Calu3 (cell line): Measurements from ENCODE around the gene PSMD1. TPM values are rescaled to one million over a fixed set of nuclear protein-coding genes. Genes with fewer than 3 reads are reported as not detected.
A peak's percentile ranks its signal among the peaks of the same experiment; 100 is the strongest.

ENCODE experiments used
- BruUV-seq: library from RNA; stranded (reverse); fragments of 400-500 nt; replicated peaks from 2 replicates; lab custom pipeline; 2021; lab: Mats Ljungman, UMichigan
- CTCF ChIA-PET: fragments of 300-600 bp; sonication (Branson Sonifier 250); formaldehyde crosslinking; loops from one replicate; lab custom pipeline; 2022; ENCODE audit warnings: antibody characterized with exemption; lab: Charles Lee
- DNase-seq: peaks from one replicate; pipeline ENCODE4 v3.0.0; 2022
- H3K27ac Mint-ChIP-seq: one replicate; pipeline ENCODE4 v1.8.0; 2022; ENCODE audit warnings: mixed read lengths; ENCODE audit not compliant: unreplicated experiment
- H3K27me3 Mint-ChIP-seq: one replicate; pipeline ENCODE4 v1.8.0; 2022; ENCODE audit warnings: mixed read lengths; ENCODE audit not compliant: unreplicated experiment
- H3K36me3 Mint-ChIP-seq: one replicate; pipeline ENCODE4 v1.8.0; 2022; ENCODE audit warnings: mild to moderate bottlenecking, moderate library complexity, mixed read lengths; ENCODE audit not compliant: insufficient read depth, unreplicated experiment
- H3K4me1 Mint-ChIP-seq: one replicate; pipeline ENCODE4 v1.8.0; 2022; ENCODE audit warnings: mild to moderate bottlenecking, low read depth, mixed read lengths; ENCODE audit not compliant: unreplicated experiment
- H3K4me3 Mint-ChIP-seq: one replicate; pipeline ENCODE4 v1.8.0; 2022; ENCODE audit warnings: mild to moderate bottlenecking, low read depth, moderate library complexity, mixed read lengths; ENCODE audit not compliant: unreplicated experiment
- H3K9me3 Mint-ChIP-seq: one replicate; pipeline ENCODE4 v1.8.0; 2022; ENCODE audit warnings: low read depth, mixed read lengths; ENCODE audit not compliant: unreplicated experiment
- CTCF ChIP-seq: fragments of 200-600 bp; IDR thresholded peaks from one replicate; pipeline ENCODE4 v1.8.0; 2022; ENCODE audit warnings: antibody characterized with exemption; ENCODE audit not compliant: unreplicated experiment
- intact Hi-C: fragments of 100-400 bp; cut with micrococcal nuclease; formaldehyde crosslinking; loops from one replicate; pipeline ENCODE4 v1.10.0; 2022; ENCODE audit not compliant: unreplicated experiment
- total RNA-seq: library from RNA; stranded (reverse); gene quantifications from 2 replicates; pipeline ENCODE4 v1.2.3, GENCODE V29; 2022

The PSMD1 gene
- total RNA-seq, 1 experiment from 2014 or later = 135 TPM

DNA sequence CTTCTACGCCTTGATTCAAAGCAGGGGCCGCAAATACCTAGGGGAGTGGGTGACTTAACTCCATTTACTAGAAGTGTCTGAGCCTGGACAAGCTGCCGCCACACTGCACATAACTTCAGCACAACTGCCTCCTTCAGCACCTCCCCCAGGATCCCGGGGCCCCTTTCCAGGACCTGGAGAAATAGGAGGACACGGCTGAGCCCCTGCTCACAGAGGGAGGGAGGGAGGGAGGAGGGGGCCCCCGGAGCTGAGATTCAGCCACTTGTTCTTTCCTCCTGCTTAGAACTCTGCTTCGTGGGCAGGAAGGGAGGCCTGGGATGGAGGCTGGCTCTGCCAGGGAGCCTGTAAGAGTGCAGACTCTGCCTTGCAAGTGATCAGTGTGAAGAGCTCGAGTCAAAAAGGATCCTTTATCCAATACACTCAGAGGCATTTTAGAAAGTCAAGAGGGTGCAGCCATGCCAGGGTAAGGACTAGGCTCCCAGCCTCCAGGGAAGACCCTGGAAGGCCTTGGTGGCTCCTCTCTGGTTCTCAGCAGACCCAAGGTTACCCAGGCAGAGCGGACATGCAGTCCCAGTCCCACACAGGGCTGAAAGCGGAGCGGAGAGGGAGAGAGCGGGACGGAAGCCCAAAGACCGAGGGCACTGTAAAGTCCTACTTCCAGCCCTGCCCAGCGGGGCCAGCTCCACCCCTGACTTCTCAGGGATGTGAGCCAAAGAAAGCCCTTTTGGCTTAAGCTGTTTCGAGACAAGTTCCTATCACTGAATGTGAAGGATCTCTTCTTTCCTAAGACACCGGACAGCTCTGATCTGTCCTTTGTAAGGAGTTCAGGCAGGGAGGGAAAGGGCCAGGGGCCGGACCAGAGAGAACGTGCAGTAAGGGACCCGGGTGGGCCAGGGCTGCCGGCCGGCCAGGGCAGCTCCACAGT is 133.2 kb downstream of the PSMD1 start:
- CTCF ChIA-PET = no interaction called here
- H3K4me3 Mint-ChIP-seq = peak overlapping the region; percentile 54

DNA sequence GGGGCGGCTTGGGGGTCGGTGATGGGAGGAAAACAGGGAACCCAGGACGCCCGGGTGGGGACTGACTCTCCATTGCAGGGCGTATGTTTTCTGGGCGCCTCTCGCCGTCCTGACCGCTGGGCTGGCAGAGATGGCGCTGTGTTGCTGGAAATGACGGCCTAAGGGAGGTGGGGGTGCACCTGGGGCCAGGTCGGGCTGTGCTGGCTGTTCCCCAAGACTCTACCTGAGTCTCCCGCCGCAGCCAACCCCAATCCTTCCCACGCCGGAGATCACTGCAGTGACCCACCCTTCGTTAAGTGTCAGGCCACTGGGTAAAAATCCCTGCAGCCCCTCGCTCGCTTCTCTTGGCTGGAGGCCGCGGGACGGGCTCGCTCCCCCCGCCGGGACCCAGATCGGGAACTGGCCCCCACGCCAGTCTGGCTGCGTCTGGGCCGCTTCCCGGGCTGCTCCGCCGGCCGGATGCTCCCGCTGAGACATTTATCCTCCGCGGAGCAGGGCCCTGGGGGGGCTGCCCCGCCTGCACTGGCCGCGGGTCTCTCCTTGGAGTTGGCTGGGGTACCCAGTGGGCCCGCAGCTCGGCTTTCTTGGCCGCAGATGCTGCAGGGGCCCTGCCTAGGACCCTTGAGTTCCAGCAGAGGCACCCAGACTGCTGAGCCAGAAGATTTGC is 134.0 kb downstream of the PSMD1 start:
- intact Hi-C loops = no loop called here
- H3K36me3 Mint-ChIP-seq = no peaks in the 10 kb centered on the region
- H3K27me3 Mint-ChIP-seq = peaks cover 53% of the 10 kb centered on the region
- no peak for TF ChIP-seq CTCF
- BruUV-seq = no TSS peak
- H3K4me3 Mint-ChIP-seq = peak overlapping the region; percentile 54
- peak; percentile 27 for DNase-seq
- H3K4me1 Mint-ChIP-seq = peaks cover 8% of the 10 kb centered on the region
- H3K9me3 Mint-ChIP-seq = no peaks in the 10 kb centered on the region
- H3K27ac Mint-ChIP-seq = no peak overlapping the region
- CTCF ChIA-PET = interaction anchor here (0.7 kb wide), 1 partner anchor 288 kb away, joined by 4 read pairs; no protein-coding TSS in a partner anchor

More for the DNA sequence above, 133.2 kb downstream of the PSMD1 start:
- H3K36me3 Mint-ChIP-seq = no peaks in the 10 kb centered on the region
- peaks cover 8% of the 10 kb centered on the region for H3K4me1 Mint-ChIP-seq
- H3K9me3 Mint-ChIP-seq = no peaks in the 10 kb centered on the region
- intact Hi-C loops = no loop called here
- H3K27ac Mint-ChIP-seq = no peak overlapping the region
- BruUV-seq = no TSS peak
- no peak for TF ChIP-seq CTCF
- no peak for DNase-seq
- H3K27me3 Mint-ChIP-seq = peaks cover 53% of the 10 kb centered on the region

DNA sequence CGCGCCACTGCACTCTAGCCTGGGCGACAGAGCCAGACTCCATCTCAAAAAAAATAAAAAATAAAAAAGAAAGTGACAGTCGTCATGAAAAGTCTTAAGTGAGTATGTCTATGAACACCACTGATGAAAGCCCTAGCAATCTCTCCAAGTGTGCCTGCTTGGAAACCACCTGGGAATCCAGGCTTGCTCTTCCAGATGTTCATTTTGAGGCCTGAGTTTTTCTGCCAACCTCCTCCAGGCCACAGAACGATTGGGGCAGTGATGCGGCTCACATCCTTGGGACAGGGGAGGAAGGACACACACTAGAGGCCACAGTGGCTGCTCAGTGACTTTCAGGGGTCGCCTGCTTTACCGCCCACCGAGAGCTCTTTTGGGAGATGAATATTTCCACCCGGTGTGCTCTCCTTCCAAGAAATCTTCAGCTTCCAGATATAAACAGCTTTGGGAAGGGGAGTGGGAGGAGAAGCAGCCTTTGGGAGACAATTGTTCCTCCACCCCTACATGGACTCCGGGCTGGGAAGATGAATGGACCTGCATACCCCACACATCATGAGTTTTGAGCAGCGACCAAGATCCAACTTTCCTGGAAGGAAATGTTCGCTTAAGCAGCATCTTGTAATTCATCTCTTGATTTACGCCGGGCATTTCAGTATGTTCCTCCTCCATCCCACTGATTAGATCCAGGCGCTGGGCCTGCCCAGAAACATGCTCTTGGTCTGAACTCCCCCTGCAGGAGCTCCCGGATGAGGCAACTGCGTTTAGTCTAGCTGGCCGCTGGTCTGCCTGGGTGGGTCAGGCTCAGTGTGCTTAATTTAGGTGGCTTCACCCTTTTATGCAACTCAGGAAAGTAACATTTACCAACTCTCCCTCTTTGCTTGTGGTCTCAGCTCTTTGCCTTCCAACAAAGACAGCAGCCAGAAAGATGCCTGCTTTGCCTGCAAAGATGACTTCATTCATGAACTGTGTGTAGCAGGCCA is 135.5 kb downstream of the PSMD1 start:
- DNase-seq = peak; percentile 30
- intact Hi-C loops = no loop called here
- no TSS peak for BruUV-seq
- H3K27ac Mint-ChIP-seq = peak overlapping the region; percentile 20
- no peaks in the 10 kb centered on the region for H3K36me3 Mint-ChIP-seq
- TF ChIP-seq CTCF = peak; percentile 43
- peaks cover 53% of the 10 kb centered on the region for H3K27me3 Mint-ChIP-seq
- H3K4me1 Mint-ChIP-seq = peaks cover 8% of the 10 kb centered on the region
- H3K4me3 Mint-ChIP-seq = no peak overlapping the region
- CTCF ChIA-PET = no interaction called here
- peaks cover 3% of the 10 kb centered on the region for H3K9me3 Mint-ChIP-seq

DNA sequence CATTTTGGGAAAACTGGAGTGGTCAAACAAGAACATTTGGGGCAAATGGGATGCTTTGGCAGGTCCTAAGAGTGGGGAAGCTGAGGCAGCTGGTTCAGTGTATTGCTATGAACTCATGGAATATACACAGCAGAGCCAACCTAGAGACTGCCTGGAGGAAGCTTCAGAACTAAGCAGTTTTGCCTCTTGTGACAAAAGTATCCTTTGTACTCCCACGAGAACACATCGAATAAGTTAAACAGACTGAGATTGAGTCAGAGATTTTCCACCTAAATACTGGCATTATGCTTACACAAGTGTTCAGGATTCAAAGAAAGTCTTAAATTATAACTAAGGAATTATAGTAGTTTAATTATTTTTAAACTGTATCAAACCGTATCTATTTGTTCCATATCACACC is 136.5 kb downstream of the PSMD1 start:
- CTCF ChIA-PET = no interaction called here
- no peak for TF ChIP-seq CTCF
- no peak overlapping the region for H3K4me3 Mint-ChIP-seq
- no TSS peak for BruUV-seq
- intact Hi-C loops = no loop called here
- peaks cover 3% of the 10 kb centered on the region for H3K9me3 Mint-ChIP-seq
- DNase-seq = no peak
- H3K4me1 Mint-ChIP-seq = peaks cover 8% of the 10 kb centered on the region
- H3K36me3 Mint-ChIP-seq = peaks cover 7% of the 10 kb centered on the region
- peaks cover 46% of the 10 kb centered on the region for H3K27me3 Mint-ChIP-seq
- no peak overlapping the region for H3K27ac Mint-ChIP-seq
